Fibroblast of villous mesenchyme (primary cell): ENCODE measurements around the gene ITGBL1. TPM values are rescaled to one million over a fixed set of nuclear protein-coding genes. Genes with fewer than 3 reads are reported as not detected.
A peak's percentile ranks its signal among the peaks of the same experiment; 100 is the strongest.

Experiments
- DNase-seq: peaks from one replicate; pipeline ENCODE4 v3.0.0-alpha.2; 2010; ENCODE audit warnings: low read depth
- H3K4me3 ChIP-seq: 2 replicates; pipeline ENCODE4 v1.5.1; 2011; ENCODE audit warnings: low read depth, mild to moderate bottlenecking, low read length
- CTCF ChIP-seq: IDR thresholded peaks from 2 replicates; pipeline ENCODE4 v1.5.1; 2012; ENCODE audit warnings: low read depth, mild to moderate bottlenecking, low read length; ENCODE audit not compliant: insufficient read depth
- total RNA-seq: library from RNA; depleted of rRNA; stranded (reverse); fragments of >200 nt; gene quantifications from 2 replicates; pipeline ENCODE4 v1.2.3, GENCODE V29; 2012

ITGBL1 gene
- total RNA-seq, 1 donor: 21.2 TPM

GRCh38 chr13:101624981-101625380 lies 172.5 kb downstream of the ITGBL1 start:
- TF ChIP-seq CTCF: no peak
- DNase-seq: no peak
- no peak overlapping the region for H3K4me3 ChIP-seq

- peak; percentile 69 for DNase-seq
- no peak for TF ChIP-seq CTCF
These were observed 174.6 kb downstream of the ITGBL1 start for GRCh38 chr13:101626925-101627555.

GRCh38 chr13:101627556-101627943 lies 175.1 kb downstream of the ITGBL1 start:
- peak; percentile 50 for DNase-seq
- H3K4me3 ChIP-seq: peak overlapping the region; percentile 54
- TF ChIP-seq CTCF: no peak

More at GRCh38 chr13:101626925-101627555, 174.6 kb downstream of the ITGBL1 start:
- peak overlapping the region; percentile 54 for H3K4me3 ChIP-seq

- TF ChIP-seq CTCF: no peak
- H3K4me3 ChIP-seq: no peak overlapping the region
- no peak for DNase-seq
These were observed 176.4 kb downstream of the ITGBL1 start for GRCh38 chr13:101628900-101629299.

- TF ChIP-seq CTCF: no peak
- H3K4me3 ChIP-seq: no peak overlapping the region
- no peak for DNase-seq
These were observed 178.9 kb downstream of the ITGBL1 start for GRCh38 chr13:101631395-101631794.

- TF ChIP-seq CTCF: no peak
- no peak for DNase-seq
- no peak overlapping the region for H3K4me3 ChIP-seq
These were observed 181.7 kb downstream of the ITGBL1 start for GRCh38 chr13:101634142-101634541.

GRCh38 chr13:101639711-101640110 lies 187.2 kb downstream of the ITGBL1 start:
- TF ChIP-seq CTCF: no peak
- no peak for DNase-seq
- no peak overlapping the region for H3K4me3 ChIP-seq
